ENCODE results near the gene LVRN.

Gene LVRN

GRCh38 chr5:116009806-116010205 lies 47.5 kb downstream of the LVRN start:
- no peak for DNase-seq (ENCODE audit: low read depth, low spot score)
- H3K27ac ChIP-seq, result no peak overlapping the region

- no peak overlapping the region for H3K27ac ChIP-seq
- no peak for DNase-seq (ENCODE audit: low read depth, low spot score)
Observed at GRCh38 chr5:116011046-116011445, 48.8 kb downstream of the LVRN start.

GRCh38 chr5:116013207-116013785 lies 51.0 kb downstream of the LVRN start:
- DNase-seq (ENCODE audit: low read depth, low spot score), result no peak

GRCh38 chr5:116013936-116014335 lies 51.7 kb downstream of the LVRN start:
- no peak overlapping the region for H3K27ac ChIP-seq
- no peak for DNase-seq (ENCODE audit: low read depth, low spot score)

More at GRCh38 chr5:116013207-116013785, 51.0 kb downstream of the LVRN start:
- H3K27ac ChIP-seq, result no peak overlapping the region

- H3K27ac ChIP-seq, result no peak overlapping the region
Observed at GRCh38 chr5:116023619-116024018, 61.3 kb downstream of the LVRN start.

GRCh38 chr5:116025866-116026265 lies 63.6 kb downstream of the LVRN start:
- H3K27ac ChIP-seq, result no peak overlapping the region
- no peak for DNase-seq (ENCODE audit: low read depth, low spot score)

More at GRCh38 chr5:116023619-116024018, 61.3 kb downstream of the LVRN start:
- DNase-seq (ENCODE audit: low read depth, low spot score), result no peak

- DNase-seq (ENCODE audit: low read depth, low spot score), result peak; percentile 1
- no peak within 1 kb of the TSS for H3K27ac ChIP-seq
Observed at GRCh38 chr5:116032094-116032517, 69.8 kb downstream of the LVRN start, which contains the start of gene ARL14EPL. Gene ARL14EPL, plus strand, starts transcription at chr5:116032472. Its CDS starts 18,994 bp downstream, at chr5:116051466.

- H3K27ac ChIP-seq, result no peak overlapping the region
- no peak for DNase-seq (ENCODE audit: low read depth, low spot score)
Observed at GRCh38 chr5:116032991-116033390, 70.7 kb downstream of the LVRN start.

GRCh38 chr5:116035123-116035522 lies 72.8 kb downstream of the LVRN start:
- no peak overlapping the region for H3K27ac ChIP-seq
- DNase-seq (ENCODE audit: low read depth, low spot score), result no peak

- DNase-seq (ENCODE audit: low read depth, low spot score), result no peak
- H3K27ac ChIP-seq, result no peak overlapping the region
Observed at GRCh38 chr5:116037236-116037822, 75.1 kb downstream of the LVRN start.

- H3K27ac ChIP-seq, result no peak overlapping the region
- DNase-seq (ENCODE audit: low read depth, low spot score), result no peak
Observed at GRCh38 chr5:116038817-116039216, 76.5 kb downstream of the LVRN start.

- H3K27ac ChIP-seq, result no peak overlapping the region
Observed at GRCh38 chr5:116042375-116042774, 80.1 kb downstream of the LVRN start.

GRCh38 chr5:116044073-116044472 lies 81.8 kb downstream of the LVRN start:
- DNase-seq (ENCODE audit: low read depth, low spot score), result no peak

More at GRCh38 chr5:116042375-116042774, 80.1 kb downstream of the LVRN start:
- DNase-seq (ENCODE audit: low read depth, low spot score), result no peak

GRCh38 chr5:116045821-116046220 lies 83.5 kb downstream of the LVRN start:
- H3K27ac ChIP-seq, result no peak overlapping the region
- DNase-seq (ENCODE audit: low read depth, low spot score), result no peak

More at GRCh38 chr5:116044073-116044472, 81.8 kb downstream of the LVRN start:
- no peak overlapping the region for H3K27ac ChIP-seq

- H3K27ac ChIP-seq, result no peak overlapping the region
- no peak for DNase-seq (ENCODE audit: low read depth, low spot score)
Observed at GRCh38 chr5:116046261-116046660, 84.0 kb downstream of the LVRN start.

- DNase-seq (ENCODE audit: low read depth, low spot score), result no peak
- no peak overlapping the region for H3K27ac ChIP-seq
Observed at GRCh38 chr5:116046823-116047222, 84.5 kb downstream of the LVRN start.

GRCh38 chr5:116058346-116058936 lies 96.2 kb downstream of the LVRN start:
- DNase-seq (ENCODE audit: low read depth, low spot score), result no peak
- H3K27ac ChIP-seq, result no peak overlapping the region

GRCh38 chr5:116062352-116062751 lies 100.1 kb downstream of the LVRN start:
- no peak overlapping the region for H3K27ac ChIP-seq
- DNase-seq (ENCODE audit: low read depth, low spot score), result no peak

- no peak overlapping the region for H3K27ac ChIP-seq
- no peak for DNase-seq (ENCODE audit: low read depth, low spot score)
Observed at GRCh38 chr5:116063950-116064349, 101.7 kb downstream of the LVRN start.

- no peak for DNase-seq (ENCODE audit: low read depth, low spot score)
- no peak overlapping the region for H3K27ac ChIP-seq
Observed at GRCh38 chr5:116068028-116068632, 105.9 kb downstream of the LVRN start.

GRCh38 chr5:116071211-116071610 lies 108.9 kb downstream of the LVRN start:
- no peak overlapping the region for H3K27ac ChIP-seq
- DNase-seq (ENCODE audit: low read depth, low spot score), result no peak
